ENCODE measurements around the gene USP53.
"Not testable (repeated sequence)": the region's sequence is repeated elsewhere in the genome, so short reads cannot be mapped to it uniquely, and the experiment has no call there.

Gene USP53
- total RNA-seq = 47.1 to 78.3 reads per million in 2 donors

GRCh38 chr4:119212234-119212963 lies at the start of gene USP53:
TSS of gene USP53 (plus strand) at chr4:119212713. CDS start at chr4:119239760, 27,047 bp downstream.
- peak; percentile 94 to 98 (median 97) for DNase-seq

DNA sequence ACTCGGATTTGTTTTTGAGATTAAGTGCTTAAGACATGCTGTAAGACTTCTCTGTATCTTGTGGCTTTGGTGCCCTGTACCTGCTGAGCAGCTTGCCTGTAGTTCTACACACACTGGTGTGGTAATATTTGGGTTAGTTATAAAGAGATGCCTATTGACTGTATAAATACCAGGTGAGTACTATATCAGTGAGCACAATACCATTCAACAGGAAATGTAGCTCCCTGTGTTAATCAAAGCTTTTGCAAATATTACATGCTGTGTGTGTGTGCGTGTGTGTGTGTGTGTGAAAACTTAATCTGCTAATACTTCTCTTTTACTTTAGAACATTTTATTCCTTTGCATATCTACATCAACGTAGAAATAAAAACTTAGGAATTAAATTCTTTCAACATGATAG lies 46.7 kb upstream of the USP53 start:
- no peak for DNase-seq

GRCh38 chr4:119170195-119170594 lies 42.3 kb upstream of the USP53 start:
- no peak for DNase-seq

GRCh38 chr4:119172223-119172622 lies 40.3 kb upstream of the USP53 start:
- DNase-seq = peak in 1 of 5 experiments; percentile 3

DNA sequence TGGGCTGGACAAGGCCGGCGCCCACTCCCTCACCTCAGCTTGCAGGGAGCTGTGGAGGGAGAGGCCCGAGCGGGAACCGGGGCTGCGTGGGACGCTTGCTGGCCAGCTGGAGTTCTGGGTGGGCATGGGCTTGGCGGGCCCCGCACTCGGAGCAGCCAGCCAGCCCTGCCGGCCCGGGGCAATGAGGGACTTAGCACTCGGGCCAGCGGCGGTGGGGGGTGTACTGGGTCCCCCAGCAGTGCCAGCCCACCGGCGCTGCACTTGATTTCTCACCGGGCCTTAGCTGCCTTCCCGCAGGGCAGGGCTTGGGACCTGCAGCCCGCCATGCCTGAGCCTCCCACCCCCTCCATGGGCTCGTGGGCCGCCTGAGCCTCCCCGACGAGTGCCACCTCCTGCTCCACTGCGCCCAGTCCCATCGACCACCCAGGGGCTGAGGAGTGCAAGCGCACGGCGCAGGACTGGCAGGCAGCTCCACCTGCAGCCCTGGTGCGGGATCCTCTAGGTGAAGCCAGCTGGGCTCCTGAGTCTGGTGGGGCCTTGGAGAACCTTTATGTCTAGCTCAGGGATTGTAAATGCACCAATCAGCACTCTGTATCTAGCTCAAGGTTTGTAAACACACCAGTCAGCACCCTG lies 38.7 kb upstream of the USP53 start:
- DNase-seq = not testable (repeated sequence)

DNA sequence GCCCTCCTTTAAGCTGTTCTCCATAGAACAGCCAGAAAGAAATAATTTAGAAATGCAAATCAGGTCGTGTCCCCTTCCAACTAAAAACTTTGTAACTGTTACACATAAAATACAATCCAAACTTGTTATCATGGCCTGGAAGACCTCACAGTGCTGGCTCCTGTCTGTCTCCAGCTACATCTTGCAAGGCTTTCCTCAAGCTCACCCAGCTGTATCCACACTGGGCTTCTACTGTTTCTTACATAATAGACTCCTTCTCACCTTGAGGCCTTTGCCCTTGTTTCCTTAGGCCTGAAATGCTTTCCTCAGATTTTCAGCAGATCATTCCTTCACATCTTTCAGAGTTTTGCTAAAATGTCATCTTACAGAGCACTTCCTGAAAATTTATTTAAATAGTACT lies 33.5 kb upstream of the USP53 start:
- no peak for DNase-seq

- DNase-seq = no peak
These were observed 28.4 kb upstream of the USP53 start for GRCh38 chr4:119184128-119184527.

- DNase-seq = no peak
These were observed 22.9 kb upstream of the USP53 start for GRCh38 chr4:119189638-119190037.

- DNase-seq = no peak
These were observed 22.2 kb upstream of the USP53 start for GRCh38 chr4:119190354-119190753.

GRCh38 chr4:119191505-119191904 lies 21.0 kb upstream of the USP53 start:
- no peak for DNase-seq

- no peak for DNase-seq
These were observed 14.7 kb upstream of the USP53 start for GRCh38 chr4:119197772-119198212.

- DNase-seq = no peak
These were observed 7.6 kb upstream of the USP53 start for GRCh38 chr4:119204916-119205315.

DNA sequence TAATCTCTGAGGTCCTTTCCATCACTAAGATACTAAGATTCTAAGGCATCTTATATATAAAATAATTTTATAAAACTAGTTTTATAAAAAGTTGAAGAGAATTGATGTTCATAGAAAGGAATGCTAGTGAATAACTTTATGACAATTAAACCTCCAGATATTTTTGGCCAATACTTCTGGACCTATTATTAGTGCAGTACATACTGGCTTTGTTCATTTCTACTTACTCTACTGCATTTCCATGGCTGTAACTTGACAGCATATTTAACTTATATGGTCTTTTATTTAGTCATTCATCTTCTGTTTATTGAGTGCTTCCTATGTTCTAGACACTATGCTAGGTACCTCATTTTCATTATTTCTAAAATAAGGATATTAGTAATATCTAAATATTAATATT lies 6.8 kb upstream of the USP53 start:
- DNase-seq = no peak

- DNase-seq = no peak
These were observed 6.3 kb upstream of the USP53 start for GRCh38 chr4:119206178-119206577.

- DNase-seq = peak in 1 of 5 experiments; percentile 16
These were observed 5.5 kb upstream of the USP53 start for GRCh38 chr4:119207051-119207450.

GRCh38 chr4:119209077-119209476 lies 3.4 kb upstream of the USP53 start:
- DNase-seq = peak in 2 of 5 experiments; percentile 7 to 55

- no peak for DNase-seq
These were observed 2.9 kb upstream of the USP53 start for GRCh38 chr4:119209586-119209985.

DNA sequence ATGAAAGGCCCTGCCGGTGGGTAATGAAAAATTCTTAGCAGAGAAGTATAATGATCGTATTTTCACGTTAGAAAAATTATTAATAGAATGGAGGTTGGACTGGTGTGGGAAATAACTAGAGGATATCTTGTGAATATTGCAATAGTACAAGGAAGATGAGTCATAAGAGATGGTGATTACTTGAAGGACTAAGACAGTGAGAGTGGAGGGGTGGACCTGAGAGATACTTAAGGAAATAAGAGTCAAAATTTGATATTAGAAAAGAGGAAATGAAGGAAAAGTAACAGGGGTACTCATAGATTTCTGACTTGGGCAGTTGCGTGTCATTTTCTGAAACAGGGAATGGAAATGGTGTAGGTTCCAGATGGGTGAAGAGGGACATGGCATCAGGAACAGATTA lies 1.7 kb upstream of the USP53 start:
- no peak for DNase-seq

DNA sequence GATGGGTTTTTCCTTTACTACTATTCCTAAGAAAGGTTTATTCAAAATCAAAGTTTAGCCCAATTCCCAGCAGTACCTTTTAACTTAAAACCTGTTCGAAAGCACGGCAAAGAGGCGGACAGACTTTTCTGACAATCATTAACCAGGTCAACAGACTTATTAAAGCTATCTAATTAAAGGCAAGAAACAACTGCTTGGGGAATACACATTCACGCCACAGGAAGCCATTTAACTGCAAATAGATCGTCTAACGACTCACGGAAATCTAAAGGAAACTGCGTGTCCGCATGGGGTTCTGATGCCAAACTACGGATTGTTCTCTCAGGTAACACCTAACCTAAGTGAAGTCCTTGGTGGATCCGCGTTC lies 663 bp upstream of the USP53 start:
- DNase-seq = peak in 1 of 5 experiments; percentile 73

- DNase-seq = peak in 4 of 5 experiments; percentile 26 to 75 (median 38)
These were observed 572 bp downstream of the USP53 start for GRCh38 chr4:119212964-119213606.

GRCh38 chr4:119218093-119218492 lies 5.6 kb downstream of the USP53 start:
- no peak for DNase-seq

DNA sequence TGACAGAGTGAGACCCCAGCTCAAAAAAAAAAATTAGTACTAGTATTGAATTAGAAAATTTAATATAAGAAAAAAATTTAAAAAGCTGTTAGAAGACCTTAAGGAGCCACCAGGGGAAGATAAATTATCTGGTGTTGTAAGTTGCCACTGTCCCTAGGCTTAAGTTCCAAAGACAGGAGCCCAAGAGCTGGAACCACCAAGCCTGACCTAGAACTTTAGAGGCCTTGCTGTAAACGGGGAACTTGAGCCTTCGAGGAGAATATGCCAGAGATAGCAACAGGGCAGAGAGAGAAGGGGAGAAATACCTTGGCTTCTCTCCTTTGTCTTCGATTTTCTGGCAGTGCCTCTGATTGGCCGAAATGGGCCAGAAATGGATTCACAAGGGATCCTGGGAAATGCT lies 8.9 kb downstream of the USP53 start:
- DNase-seq = no peak

DNA sequence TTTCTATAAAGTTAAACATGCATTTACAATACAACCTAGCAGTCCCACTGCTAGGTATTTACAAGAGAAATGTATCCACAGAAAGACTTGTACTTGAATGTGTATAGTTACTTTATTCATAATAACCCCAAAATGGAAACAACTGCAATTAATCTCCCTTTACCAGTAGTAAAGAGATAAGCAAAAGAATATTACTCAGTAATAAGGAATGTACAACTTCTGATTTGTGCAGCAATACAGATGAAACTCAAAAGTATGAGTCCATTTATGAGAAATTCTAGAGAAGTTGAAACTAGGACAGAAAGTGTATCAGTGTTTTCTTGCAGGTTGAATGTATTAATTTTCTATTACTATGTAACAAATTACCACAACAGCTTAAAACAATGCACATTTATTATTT lies 15.2 kb downstream of the USP53 start:
- DNase-seq = no peak

GRCh38 chr4:119228406-119228805 lies 15.9 kb downstream of the USP53 start:
- no peak for DNase-seq

Data from T-helper 2 cell (primary cell).